Hematopoietic multipotent progenitor cell treated with erythropoietin and hydrocortisone succinate and interleukin-3 and kit ligand, for 15 days (in vitro differentiated cells): ENCODE measurements around the gene SRGAP1.

Experiments
- DNase-seq: peaks from one replicate; pipeline ENCODE4 v3.0.0-alpha.2; 2015; ENCODE audit warnings: low spot score

Gene SRGAP1

GRCh38 chr12:63906876-63907275, 62.4 kb downstream of the SRGAP1 start:
- no peak for DNase-seq

GRCh38 chr12:63907561-63907960, 63.1 kb downstream of the SRGAP1 start:
- DNase-seq: no peak

GRCh38 chr12:63909746-63910145, 65.2 kb downstream of the SRGAP1 start:
- no peak for DNase-seq

GRCh38 chr12:63911341-63911740, 66.8 kb downstream of the SRGAP1 start:
- DNase-seq: no peak

GRCh38 chr12:63912651-63913050, 68.2 kb downstream of the SRGAP1 start:
- DNase-seq: no peak

GRCh38 chr12:63913929-63914328, 69.4 kb downstream of the SRGAP1 start:
- no peak for DNase-seq

GRCh38 chr12:63915105-63915800, 70.8 kb downstream of the SRGAP1 start:
- DNase-seq: no peak

DNA sequence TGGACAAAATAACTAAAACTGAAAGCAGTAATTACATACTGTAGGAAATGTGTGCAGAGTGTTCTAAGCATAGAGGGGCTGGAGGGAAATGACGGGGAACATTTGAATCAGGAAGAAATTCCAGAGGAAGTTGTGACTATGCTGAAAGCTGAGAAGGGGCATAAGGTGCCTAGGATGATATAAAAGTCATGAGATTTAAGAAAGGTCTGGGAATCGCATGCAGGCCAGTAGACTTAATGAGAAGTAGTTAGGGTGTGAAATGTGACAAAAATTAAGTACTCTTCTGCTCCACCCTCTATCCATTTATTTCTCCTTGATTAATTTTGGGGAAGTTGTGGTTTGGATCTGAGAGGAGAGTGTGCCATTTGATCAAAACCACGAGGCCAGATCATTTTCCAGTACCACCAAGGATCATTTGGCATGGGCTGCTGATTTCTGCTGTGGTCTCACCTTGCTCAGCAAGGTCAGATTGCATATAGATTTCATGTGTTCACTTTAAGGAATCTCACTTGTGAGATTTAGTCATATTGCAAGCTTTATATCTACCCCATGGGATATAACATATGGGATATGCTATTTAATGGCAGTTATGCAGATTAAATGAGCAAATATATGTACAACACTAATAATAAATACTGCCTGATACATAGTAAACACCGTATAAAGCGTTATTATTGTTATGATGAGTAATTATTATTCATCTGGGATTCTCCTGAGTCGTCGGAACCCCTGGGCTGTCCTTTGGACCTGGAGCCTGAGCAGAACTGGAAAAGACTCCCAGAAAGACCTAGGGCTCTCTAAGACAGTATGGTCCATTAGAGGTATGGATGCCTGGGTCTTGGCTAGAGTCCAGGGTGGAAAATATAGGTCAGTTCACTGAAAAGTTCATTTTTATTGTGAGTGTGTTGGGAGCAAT, 72.3 kb downstream of the SRGAP1 start:
- DNase-seq: no peak

GRCh38 chr12:63917477-63917862, 73.0 kb downstream of the SRGAP1 start:
- no peak for DNase-seq

DNA sequence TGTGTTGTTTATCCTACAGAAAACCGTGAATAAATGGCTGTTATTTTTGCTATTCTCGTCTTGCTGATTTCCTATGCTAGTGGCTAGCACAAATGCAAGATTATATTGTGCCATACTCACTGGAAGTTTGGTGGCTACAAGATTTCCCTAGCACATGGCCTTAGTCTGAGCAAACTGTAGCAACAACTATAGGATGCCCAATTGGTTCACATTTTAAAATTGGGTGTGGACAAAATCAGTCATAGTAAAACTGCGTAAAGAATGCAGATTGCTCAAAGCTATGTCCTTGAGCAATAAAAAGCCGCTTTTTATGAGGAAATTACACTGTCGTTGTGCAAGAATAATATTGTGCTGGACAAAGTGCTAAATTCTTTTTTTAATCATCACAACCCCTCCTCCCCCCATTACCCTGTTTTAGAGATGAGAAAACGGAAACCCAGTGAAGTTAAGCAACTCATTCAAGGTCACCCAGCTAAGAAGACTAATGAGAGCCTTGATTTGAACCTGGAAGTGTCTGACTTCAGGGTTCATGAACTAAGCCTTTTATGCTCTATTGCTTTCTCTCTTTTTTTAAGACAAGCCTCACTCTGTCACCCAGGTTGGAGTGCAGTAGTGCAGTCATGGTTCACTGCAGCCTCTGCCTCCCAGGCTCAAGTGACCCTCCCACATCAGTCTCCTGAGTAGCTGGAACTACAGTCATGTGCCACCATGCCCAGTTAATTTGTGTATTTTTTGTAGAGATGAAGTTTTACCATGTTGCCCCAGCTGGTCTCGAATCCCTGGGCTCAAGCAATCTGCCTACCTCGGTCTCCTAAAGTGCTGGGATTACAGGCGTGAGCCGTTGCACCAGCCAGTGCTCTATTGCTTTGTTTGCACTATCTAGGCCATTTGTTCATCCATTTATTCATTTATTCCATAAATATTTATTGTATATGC, 73.6 kb downstream of the SRGAP1 start:
- no peak for DNase-seq

DNA sequence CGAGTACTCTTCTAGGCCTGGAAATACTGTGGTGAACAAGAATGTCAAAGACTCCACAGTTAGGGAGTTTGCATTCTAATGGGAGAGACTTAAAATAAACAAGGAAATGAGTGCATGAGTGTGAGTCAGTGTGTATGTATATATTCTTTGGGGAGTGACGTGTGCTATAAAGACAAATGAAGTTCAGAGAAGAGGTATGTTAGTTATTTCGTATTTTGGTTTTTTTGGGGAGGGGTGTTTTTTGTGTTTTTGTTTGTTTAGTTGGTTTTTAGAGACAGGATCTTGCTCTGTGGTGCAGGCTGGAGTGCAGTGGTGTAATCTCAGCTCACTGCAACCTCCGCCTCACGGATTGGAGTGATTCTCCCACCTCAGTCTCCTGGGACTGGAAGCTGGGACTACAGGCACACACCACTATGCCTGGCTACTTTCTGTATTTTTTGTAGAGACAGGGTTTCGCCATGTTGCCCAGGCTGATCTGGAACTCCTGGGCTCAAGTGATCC, 74.3 kb downstream of the SRGAP1 start:
- DNase-seq: no peak

GRCh38 chr12:63919756-63920155, 75.3 kb downstream of the SRGAP1 start:
- DNase-seq: no peak

DNA sequence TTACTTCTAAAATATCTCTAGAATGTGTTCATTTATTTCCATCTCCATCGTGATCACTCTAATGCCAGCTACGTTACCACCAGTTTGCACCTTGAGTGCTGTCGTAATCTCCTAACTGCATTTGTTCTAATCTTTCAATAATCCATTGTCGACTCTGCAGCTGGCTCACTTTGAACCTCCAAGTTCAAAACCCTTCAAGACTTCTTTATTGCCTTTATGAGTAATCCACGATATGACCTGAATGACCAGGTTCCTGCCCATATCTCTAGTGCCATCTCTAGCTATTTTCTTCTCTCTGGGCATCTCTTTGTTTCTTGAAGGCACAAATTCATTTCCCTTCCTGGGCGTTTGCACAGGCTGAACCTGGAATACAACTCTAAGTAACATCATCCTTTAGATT, 76.7 kb downstream of the SRGAP1 start:
- DNase-seq: no peak

- DNase-seq: no peak
Observed at GRCh38 chr12:63922474-63922873, 78.0 kb downstream of the SRGAP1 start.

GRCh38 chr12:63924781-63925180, 80.3 kb downstream of the SRGAP1 start:
- DNase-seq: no peak

DNA sequence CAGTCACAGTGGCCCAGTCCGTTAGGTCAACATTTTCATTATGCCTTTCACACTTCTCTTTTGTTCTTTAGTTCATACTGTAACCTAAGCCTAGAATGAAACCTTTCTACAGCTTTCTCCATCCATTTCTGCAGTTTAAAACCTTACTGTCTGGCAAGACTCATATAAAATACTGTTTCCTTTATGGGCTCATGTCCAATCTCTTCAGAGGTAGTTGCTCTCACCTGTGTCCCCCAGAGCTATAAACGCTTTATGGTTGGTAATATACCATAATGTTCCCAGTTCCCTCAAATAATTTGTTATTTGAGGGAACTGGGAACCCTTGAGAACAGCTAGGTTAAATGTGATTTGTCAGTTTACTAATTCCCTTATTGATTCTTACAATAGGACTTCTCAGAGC, 83.0 kb downstream of the SRGAP1 start:
- DNase-seq: no peak

- DNase-seq: no peak
Observed at GRCh38 chr12:63928305-63928704, 83.8 kb downstream of the SRGAP1 start.

DNA sequence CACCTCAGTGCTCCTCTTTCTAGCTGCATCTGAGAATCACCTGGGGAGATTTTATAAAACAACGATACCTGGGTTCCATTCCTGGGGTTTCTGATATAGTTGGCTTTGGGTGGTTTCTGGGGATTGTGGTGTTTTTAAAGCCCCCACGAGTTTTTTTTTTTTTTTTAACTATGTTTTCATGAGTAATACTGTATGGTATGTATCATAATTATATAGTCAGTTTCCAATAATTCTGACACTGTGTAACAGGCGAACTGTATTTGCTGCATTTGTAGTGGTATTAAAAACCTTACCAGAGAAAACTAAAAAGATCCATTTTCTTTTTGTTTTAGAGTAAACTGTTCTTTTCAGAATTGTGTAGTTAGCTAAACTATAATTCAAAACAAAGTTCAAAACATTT, 84.9 kb downstream of the SRGAP1 start:
- no peak for DNase-seq

DNA sequence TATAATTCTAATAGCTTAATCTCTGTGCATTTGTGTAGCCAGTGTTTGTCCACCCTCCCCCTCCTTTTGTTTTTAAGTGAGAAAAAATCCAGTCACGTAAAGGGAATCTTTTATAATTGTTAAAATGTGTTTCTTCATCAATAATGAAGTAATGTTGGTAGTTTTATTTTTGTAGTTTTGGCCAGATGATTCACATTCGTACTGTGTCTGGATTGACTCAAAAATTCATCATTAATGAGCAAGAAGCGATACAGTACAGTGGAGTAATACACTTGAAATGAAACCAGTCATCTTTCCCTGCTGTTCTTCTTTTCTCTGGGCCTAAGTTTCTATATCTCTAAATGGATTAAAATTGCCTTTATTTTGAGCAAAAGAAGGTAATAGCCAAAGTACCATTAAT, 86.5 kb downstream of the SRGAP1 start:
- no peak for DNase-seq

GRCh38 chr12:63931703-63932102, 87.2 kb downstream of the SRGAP1 start:
- DNase-seq: no peak

GRCh38 chr12:63934936-63935335, 90.4 kb downstream of the SRGAP1 start:
- DNase-seq: no peak

DNA sequence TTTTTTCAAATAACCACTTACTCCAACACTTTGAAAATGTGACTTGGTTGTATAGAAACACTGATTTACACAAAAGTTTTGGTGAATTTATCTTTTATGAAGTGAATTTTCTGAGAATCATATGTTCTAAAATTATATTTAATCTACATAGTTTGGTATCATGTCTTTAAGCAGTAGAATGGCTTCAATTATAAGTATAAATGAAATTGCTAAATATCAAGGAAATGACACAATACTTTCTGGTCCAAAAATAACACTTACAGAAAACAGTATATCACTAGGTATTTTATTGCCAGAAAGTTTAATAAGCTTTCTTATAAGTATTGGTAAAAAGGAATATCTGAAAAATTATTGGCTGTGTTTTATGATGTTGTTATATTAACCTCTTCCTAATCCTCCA, 90.9 kb downstream of the SRGAP1 start:
- no peak for DNase-seq
